AG09309 (cell line): ENCODE results near the gene GOLGA8T.
"Not testable (repeated sequence)": the region's sequence is repeated elsewhere in the genome, so short reads cannot be mapped to it uniquely, and the experiment has no call there.

Experiments used
- DNase-seq: peaks from one replicate; pipeline ENCODE4 v3.0.0-alpha.2; 2010; ENCODE audit warnings: low read depth
- H3K4me3 ChIP-seq: 2 replicates; pipeline ENCODE4 v1.5.1; 2011; ENCODE audit warnings: mild to moderate bottlenecking, low read depth, low read length, moderate library complexity; ENCODE audit not compliant: control insufficient read depth

The GOLGA8T gene, protein sequence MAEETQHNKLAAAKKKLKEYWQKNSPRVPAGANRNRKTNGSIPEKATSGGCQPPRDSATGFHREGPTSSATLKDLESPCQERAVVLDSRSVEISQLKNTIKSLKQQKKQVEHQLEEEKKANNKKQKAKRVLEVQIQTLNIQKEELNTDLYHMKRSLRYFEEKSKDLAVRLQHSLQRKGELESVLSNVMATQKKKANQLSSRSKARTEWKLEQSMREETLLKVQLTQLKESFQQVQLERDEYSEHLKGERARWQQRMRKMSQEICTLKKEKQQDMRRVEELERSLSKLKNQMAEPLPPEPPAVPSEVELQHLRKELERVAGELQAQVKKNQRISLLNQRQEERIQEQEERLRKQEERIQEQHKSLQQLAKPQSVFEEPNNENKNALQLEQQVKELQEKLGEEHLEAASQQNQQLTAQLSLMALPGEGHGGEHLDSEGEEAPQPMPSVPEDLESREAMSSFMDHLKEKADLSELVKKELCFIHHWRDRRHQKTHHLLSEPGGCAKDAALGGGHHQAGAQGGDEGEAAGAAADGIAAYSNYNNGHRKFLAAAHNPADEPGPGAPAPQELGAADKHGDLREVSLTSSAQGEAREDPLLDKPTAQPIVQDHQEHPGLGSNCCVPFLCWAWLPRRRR

DNA sequence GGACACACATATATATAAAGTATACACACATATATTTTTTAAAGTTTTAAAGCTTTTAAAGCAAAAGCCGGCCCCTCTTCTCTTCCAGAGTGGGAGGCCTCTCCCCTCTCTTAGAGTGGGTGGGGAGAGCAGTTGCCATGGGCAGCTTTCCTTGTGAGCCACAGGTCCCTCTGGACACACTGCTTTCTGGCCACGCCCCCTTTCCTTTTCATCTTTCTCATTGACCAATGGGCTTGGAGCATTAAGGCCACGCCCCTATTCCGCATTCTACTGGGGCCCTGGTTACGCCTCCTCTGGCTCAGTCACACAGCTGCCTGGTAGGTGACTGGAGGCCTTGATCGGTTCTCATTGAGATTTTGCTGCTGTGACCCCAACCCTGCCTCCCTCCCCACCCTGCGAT, at the start of gene GOLGA8T:
Gene GOLGA8T (plus strand): TSS at position 301 of the 400 bp plus-strand sequence. CDS start 98 bp downstream, at position 399.
- not testable (repeated sequence) for DNase-seq, H3K4me3 ChIP-seq

DNA sequence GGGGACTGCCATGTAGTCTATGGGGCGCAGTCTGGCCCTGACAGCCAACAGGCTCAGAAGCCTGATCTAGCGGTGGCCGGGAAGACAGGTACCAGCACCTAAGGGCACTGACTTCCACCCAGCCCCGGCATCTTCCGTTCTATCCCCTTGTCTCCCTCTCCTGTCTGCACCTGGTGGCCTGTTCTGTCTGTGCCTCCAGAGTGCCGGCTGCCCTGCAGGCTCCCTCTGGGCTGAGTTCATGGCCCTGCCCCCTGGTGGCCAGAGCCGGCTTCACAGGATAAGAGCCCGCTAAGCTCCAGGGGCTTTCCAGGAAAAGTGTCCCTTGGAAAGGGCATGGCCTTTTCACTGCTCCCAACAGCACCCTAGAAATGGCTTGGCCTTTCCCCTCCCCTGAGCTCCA, 37.0 kb upstream of the GOLGA8T start:
- not testable (repeated sequence) for DNase-seq, H3K4me3 ChIP-seq

DNA sequence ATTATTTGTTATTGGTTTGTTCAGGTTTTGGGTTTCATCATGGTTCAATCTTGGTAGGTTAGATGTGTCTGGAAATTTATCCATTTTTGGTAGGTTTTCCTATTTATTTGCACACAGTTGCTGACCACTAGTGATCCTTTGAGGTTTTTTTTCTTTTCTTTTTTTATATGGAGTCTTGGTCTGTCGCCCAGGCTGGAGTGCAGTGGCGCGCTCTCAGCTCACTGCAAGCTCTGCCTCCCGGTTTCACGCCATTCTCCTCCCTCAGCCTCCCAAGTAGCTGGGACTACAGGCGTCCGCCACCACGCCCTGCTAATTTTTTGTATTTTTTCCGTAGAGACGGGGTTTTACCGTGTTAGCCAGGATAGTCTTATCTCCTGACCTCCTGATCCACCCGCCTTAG, 32.0 kb upstream of the GOLGA8T start:
- not testable (repeated sequence) for DNase-seq, H3K4me3 ChIP-seq

DNA sequence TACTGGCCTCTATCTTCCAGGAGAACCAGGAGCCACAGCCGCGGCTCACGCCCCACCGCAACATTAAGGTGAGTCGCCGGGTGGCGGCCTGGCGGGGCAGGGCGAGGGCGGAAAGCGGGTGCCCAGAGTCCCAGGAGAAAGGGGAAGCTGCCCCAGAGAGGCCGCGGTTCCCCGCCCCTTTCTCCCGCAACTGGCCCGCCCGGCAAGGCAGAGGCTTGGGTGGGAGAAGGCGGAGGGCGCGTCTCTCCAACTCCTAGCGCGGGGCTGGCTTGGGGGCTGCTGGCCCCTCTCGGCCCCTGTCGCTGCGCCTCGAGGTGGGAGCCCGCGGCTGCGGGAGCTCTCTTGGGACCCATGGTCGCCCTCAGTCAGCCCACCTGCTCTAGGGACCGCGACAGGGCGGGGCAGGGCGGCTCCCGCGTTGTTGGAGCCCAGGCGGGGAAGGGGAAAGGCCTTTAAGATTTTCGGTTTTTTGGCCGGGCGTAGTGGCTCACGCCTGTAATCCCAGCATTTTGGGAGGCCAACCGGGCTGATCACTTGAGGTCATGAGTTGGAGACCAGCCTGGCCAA, 30.8 kb upstream of the GOLGA8T start:
- not testable (repeated sequence) for H3K4me3 ChIP-seq, DNase-seq

DNA sequence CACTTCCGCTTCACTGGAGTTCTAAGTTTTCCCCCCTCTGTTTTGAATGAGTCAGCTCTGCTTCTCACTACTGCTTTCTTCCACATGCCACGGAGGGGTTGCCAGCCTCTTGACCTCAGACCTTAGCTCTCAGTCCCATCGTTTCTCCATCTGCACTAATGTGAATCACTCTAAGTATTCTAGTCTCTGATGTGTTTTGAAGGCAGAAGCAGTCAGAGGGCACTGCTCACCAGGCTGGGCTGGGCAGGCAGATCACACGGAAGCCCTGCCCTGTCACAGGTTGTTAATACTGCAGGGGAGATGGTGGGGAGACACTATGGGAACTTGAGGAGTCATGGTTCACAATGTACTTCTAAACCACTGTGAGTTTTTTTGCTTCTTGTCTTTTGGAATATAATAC, 24.3 kb upstream of the GOLGA8T start:
- not testable (repeated sequence) for H3K4me3 ChIP-seq, DNase-seq

DNA sequence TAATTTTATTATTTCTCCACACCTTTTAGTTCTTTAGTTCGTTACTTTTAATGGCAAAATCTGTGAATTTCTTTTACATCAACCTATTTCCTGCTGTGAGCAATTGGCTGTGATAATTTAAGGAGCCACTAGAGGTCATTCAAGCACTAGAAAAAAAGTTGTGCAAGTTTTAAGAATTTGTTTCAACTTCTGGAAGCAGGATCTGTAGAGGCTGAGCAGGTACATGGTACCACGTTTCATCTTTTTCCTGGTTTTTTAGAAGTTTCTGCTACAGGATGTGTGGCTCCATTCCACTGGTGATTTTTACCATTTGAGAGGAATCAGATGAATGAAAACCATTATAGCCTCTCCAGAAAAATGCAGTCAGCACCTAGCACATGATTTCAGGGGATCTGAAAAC, 4.8 kb upstream of the GOLGA8T start:
- H3K4me3 ChIP-seq, DNase-seq: not testable (repeated sequence)

DNA sequence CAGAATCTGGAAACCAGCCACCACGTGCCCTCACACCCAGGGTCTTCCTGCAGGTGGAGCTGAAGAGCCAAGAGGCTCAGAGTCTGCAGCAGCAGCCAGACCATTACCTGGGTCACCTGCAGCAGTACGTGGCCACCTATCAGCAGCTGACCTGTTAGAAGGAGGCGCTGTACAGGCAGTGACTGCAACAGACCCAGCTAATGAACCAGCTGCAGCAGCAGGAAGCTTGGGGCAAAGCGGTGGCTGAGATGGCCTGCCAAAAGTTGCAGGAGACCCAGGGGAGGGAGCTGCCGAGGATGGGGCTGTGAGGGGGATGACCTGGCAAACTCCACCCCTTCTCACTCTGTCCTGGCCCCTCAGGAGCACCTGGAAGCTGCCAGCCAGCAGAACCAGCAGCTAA, 8.4 kb downstream of the GOLGA8T start:
- not testable (repeated sequence) for H3K4me3 ChIP-seq, DNase-seq

DNA sequence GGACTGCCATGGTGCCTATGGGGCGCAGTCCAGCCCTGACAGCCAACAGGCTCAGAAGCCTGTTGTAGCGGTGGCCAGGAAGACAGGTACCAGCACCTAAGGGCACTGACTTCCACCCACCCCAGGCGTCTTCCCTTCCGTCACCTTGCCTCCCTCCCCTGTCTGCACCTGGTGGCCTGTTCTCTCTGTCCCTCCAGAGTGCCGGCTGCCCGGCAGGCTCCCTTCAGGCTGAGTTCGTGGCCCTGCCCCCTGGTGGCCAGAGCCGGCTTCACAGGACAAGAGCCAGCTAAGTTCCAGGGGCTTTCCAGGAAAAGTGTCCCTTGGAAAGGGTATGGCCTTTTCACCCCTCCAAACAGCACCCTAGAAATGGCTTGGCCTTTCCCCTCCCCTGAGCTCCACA, 15.0 kb downstream of the GOLGA8T start:
- H3K4me3 ChIP-seq, result not testable (repeated sequence)

DNA sequence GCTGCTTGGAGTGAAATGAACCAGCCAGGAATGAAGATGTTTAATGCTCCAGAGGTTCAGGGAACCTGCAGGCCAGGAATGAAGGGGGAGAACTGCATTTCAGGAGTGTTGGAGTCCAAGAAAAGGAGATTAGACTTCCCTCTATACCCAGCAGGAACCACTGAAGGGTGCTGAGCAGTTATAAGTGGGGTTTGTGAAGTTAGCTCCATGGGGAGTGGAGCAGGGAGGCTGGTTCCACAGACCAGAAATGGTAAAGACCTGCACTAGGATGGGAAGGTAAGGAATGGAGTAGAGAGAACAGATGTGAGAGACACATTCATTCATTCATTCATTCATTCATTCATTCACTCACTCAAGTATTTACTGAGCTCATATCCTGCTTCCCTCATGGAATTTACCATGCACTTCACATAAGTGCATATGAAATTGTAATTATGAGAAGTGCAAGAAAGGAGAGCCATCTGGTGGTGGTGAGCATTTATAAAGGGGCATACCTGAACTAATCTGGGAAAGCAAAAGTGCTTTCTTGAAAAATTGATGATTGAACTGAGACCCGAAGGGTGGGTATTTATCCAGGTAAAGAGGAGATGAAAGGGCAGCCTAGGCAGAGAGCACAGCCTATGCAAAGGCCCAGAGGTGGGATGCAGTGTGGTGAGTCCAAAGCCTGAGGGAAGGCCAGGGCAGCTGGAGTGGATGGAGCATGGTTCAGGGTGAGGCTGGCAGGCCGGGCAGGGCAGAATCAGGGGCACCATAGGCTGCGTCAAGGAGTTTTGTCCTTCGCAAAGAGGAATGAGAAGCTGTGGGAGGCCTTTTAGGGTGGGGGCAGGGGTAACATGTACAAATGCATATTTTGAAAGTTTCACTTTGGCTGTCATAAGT, 27.9 kb downstream of the GOLGA8T start:
- H3K4me3 ChIP-seq, DNase-seq: not testable (repeated sequence)

More for the DNA sequence above, 15.0 kb downstream of the GOLGA8T start:
- not testable (repeated sequence) for DNase-seq

DNA sequence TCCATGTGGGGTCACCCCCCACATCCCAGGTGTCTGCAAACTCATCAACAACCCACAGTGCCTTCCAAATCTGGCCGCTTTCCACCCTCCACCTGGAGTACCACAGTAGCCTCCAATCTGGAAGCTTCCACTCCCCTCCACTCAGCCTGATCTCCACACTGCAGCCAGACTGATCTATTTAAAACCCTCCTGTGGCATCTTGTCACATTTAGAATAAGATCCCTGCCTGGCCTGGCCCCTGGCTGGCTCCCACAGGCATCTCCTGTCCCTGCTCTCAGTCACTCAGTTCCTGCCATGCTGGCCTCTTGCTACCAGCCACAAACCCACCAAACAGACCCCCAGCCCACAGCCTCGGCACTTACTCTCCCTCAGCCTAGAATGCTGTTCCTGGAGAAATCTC, 28.9 kb downstream of the GOLGA8T start:
- not testable (repeated sequence) for DNase-seq, H3K4me3 ChIP-seq

DNA sequence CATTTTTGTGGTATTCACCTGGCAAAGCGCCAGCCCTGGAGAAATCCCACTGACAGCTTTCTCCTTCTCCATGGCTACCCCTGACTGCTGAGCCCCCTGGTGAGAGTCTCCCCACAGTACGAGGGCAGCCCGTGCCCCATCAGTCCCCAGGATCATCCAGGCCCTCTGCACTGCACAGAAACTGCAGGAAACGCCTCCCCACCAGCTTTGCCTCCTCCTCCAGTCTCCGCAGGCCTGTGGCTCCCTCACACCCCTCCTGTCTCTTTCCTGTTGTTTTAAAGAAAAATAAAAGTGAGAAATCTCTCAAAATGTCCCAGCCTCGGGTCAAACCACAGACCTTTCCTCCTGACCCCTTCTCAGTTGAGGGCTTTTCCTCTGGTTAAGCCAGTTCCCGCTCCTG, 29.4 kb downstream of the GOLGA8T start:
- not testable (repeated sequence) for DNase-seq, H3K4me3 ChIP-seq

DNA sequence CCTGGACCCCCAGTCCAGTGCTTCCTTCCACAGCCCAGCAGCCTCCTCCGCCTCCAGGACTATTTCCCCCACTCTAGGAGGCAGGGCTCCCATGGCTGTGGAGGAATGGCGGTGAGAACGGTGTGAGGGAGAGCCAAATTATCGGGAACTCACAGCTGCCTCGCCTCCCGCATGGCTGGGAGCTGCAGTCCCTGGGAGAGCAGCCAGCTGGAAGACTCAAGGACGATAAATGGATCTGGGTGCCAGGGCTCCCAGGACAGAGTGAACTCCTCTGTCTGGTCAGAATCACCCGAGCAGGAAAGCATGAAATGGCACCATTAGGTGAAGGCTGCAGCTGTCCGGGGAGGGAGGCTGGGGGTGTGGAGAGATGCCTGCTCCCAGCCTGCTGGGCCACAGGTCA, 32.6 kb downstream of the GOLGA8T start:
- DNase-seq, H3K4me3 ChIP-seq: not testable (repeated sequence)

DNA sequence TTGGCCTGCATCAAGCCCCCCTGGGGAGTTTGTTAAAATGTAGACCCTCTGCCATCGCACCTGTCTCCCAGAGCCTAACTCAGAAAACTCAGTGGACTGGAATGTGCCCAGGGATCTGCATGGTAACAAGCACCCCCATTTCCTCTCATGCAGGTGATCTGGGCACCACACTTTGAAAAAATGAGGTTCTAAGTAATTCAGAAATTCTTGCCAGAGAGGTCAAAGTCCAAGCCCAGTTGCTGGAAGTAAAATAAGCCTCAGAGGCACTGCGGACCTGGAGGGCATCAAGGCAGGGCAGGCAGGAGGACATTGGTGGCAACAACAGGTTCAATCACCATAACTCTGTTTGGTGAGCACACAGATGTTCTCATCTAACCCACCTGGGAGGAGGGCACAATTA, 33.0 kb downstream of the GOLGA8T start:
- not testable (repeated sequence) for DNase-seq, H3K4me3 ChIP-seq

DNA sequence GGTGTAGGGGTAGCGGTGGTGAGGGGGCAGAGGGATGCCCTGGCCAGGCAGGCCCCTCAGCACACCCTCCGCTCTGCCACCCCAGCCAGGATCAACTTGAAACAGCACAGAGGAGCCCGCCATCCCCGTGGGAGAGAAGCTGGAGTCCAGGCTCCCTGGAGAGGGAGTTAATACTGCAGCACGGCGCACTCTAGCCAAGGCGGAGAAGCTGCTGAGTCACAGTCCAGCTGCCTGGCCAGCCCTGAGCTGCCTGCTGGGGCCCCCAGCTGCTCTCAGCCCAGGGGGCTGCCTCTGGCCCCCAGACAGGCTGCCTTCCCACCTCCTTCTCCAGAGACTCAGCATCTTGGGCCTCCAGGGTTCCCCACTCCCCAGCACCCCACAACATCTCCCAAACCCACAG, 36.6 kb downstream of the GOLGA8T start:
- not testable (repeated sequence) for H3K4me3 ChIP-seq, DNase-seq

DNA sequence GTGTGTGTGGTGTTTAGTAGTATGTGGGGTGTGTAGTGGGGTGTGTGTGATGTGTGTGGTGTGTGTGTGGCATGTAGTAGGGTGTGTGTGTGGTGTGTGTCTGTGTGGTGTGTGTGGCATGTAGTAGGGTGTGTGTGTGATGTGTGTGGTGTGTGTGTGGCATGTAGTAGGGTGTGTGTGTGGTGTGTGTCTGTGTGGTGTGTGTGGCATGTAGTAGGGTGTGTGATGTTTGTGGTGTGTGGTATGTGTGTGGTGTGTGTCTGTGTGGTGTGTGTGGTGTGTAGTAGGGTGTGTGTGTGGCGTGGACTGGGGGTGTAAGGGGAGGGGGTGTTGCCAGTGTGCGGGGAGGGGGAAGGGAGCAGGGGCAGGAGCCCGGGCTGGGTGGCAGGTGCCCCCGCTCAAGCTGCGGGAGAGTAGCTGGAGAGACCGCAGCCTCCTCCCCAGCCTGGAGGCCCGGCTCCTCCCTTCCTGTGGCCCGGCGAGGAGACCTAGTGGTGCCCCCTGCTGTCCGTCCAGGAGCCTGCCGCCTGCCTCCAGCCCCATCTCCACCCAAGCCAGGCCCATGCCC, 38.3 kb downstream of the GOLGA8T start:
- not testable (repeated sequence) for DNase-seq, H3K4me3 ChIP-seq

DNA sequence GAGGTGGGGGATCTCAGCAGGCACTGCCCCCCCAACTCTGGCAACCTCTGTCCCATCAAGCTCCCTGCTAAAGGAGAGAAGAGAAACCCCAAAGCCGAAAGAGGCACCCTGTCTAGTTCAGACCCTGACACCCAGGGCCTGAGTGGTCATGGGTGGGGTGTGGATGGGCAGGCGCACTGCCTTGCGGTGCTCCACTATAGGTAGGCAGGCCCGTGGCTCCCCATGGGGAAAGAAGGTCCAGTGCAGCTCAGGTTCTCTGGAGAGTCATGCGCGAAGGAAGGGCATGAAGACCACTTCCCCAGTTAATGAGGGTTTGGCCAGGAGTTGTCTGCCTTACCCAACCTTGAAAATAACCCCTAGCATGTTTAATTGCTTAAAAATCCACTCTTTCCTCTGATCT, 40.4 kb downstream of the GOLGA8T start:
- not testable (repeated sequence) for DNase-seq, H3K4me3 ChIP-seq

DNA sequence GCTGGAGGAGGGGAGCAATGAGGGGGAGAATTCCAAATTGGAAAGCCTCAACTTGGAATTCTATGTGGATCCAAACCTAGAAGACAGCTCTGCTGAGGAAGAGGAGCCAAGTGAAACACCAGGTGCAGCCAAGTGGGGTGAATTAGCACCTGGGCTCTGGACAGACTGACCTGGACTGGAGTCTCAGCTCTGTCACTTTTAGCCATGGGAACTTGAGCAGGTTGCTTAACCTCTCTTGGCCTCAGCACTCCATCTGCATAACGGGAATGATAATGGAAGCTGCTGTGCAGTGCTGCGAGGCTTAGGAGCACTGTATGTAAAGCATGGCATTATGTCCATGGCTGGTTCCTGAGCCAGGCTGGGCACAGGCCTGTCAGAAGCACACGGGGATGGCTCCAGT, 41.8 kb downstream of the GOLGA8T start:
- not testable (repeated sequence) for DNase-seq, H3K4me3 ChIP-seq

DNA sequence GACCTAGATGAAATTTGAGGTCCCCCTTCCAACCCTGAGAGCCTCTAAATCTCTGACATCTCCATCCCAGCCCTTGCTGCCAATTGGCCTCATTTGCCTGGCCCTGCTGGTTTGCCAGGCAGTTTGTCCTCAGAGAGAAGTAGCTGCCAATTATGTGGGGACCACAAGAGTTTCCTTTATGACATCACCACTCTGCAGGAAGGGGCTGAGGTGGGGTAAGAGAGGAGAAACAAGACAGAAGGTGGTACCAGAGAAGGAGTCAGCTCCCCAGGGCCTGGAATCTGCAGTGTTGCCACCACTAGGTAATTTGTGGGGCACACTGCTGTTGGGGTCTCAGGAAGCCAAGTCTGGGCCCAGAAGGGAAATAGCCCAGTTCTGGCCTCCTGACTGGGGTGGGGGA, 45.0 kb downstream of the GOLGA8T start:
- DNase-seq, H3K4me3 ChIP-seq: not testable (repeated sequence)
